Vagina (tissue), 2 donors: ENCODE data around the gene OR2V1. TPM values are rescaled to one million over a fixed set of nuclear protein-coding genes. Genes with fewer than 3 reads are reported as not detected.
"Not testable (repeated sequence)": the region's sequence is repeated elsewhere in the genome, so short reads cannot be mapped to it uniquely, and the experiment has no call there.

Experiments
- DNase-seq, 2 donors: peaks; one replicate each; pipeline ENCODE4 v3.0.0-alpha.2; 2017; ENCODE audit errors: extremely low spot score in 2 of 2
- H3K27ac ChIP-seq: fragments of 200-600 bp; sonication (generic); one replicate; pipeline ENCODE4 v1.5.1; 2019
- H3K27me3 ChIP-seq: fragments of 200-600 bp; sonication (generic); one replicate; pipeline ENCODE4 v1.5.1; 2019
- H3K36me3 ChIP-seq, 2 donors: fragments of 200-600 bp; sonication (generic); one replicate each; pipeline ENCODE4 v1.5.1; 2017 to 2019
- H3K4me1 ChIP-seq: fragments of 200-600 bp; sonication (generic); one replicate; pipeline ENCODE4 v1.5.1; 2019
- H3K4me3 ChIP-seq, 2 donors: fragments of 200-600 bp; sonication (generic); 1 replicate in 1 of 2; 2 replicates in 1 of 2; pipeline ENCODE4 v1.5.1; 2016 to 2019
- H3K9me3 ChIP-seq: fragments of 200-600 bp; sonication (generic); one replicate; pipeline ENCODE4 v1.5.1; 2019
- CTCF ChIP-seq, 3 experiments: fragments of 450-650 bp in 2 of 3; fragments of 200-600 bp in 1 of 3; sonication (generic) in 1 of 3; IDR thresholded peaks; one replicate each; pipeline ENCODE4 v1.5.1; 2017 to 2019; ENCODE audit warnings: antibody characterized with exemption in 3 of 3, mild to moderate bottlenecking in 2 of 3, moderate library complexity in 2 of 3
- POLR2A ChIP-seq, 2 donors: fragments of 450-650 bp; IDR thresholded peaks; one replicate each; pipeline ENCODE4 v1.6.1; 2017; ENCODE audit warnings: antibody characterized with exemption in 2 of 2, mild to moderate bottlenecking in 2 of 2, moderate library complexity in 2 of 2
- POLR2AphosphoS5 ChIP-seq, 2 donors: sonication (generic); formaldehyde crosslinking; IDR thresholded peaks; one replicate each; pipeline ENCODE4 v1.9.0; 2017; ENCODE audit warnings: antibody characterized with exemption in 2 of 2, mild to moderate bottlenecking in 2 of 2, low read depth in 1 of 2; ENCODE audit not compliant: insufficient read depth in 1 of 2
- intact Hi-C: fragments of 100-400 bp; cut with DNase I; formaldehyde crosslinking; loops from one replicate; pipeline ENCODE4 v1.15.1; 2023
- total RNA-seq: library from RNA; depleted of rRNA; stranded (reverse); fragments of >200 nt; gene quantifications from one replicate; pipeline ENCODE4 v1.2.3, GENCODE V29; 2016

Gene OR2V1
- total RNA-seq, 1 donor from 2014 or later = not detected

DNA sequence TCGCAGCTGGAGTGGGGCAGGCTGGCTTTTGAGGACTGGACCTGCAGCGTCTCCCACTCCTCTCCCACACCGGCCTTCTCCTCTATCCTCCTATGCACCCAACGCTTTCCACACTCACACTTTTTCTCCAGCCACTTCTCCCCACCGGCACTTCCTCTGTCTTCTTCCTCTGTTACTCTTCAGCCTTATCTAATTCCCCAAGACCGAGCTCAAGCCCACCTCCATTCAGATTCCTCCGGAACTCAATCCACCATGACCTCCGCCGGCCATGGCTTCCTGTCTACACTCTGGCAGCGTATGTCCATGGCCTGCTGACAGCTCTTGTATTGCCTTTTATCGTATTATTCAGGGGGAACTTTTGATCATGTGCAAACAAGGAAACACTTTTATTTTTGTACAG is 545 bp upstream of the OR2V1 start:
- Histone ChIP-seq H3K36me3 (no peaks in the 10 kb centered on the region), H3K27me3 (no peaks in the 10 kb centered on the region), H3K4me3 (no peak overlapping the region), H3K27ac (no peak overlapping the region), H3K9me3 (no peaks in the 10 kb centered on the region), H3K4me1 (no peaks in the 10 kb centered on the region)
- no peak for DNase-seq
- intact Hi-C loops = no loop called here
- TF ChIP-seq POLR2AphosphoS5 (IDR thresholded peaks at IDR 0.05; ENCODE audit: insufficient read depth in 1 of 2, low read depth in 1 of 2) (no peak), CTCF (IDR thresholded peaks at IDR 0.05) (no peak), POLR2A (IDR thresholded peaks at IDR 0.05) (no peak)

- intact Hi-C loops, H3K4me1 ChIP-seq, H3K27ac ChIP-seq, H3K4me3 ChIP-seq, H3K27me3 ChIP-seq, DNase-seq, H3K36me3 ChIP-seq, H3K9me3 ChIP-seq: not testable (repeated sequence)
Observed at GRCh38 chr5:181130081-181130480, 888 bp downstream of the OR2V1 start.

- Histone ChIP-seq H3K27ac (no peak overlapping the region), H3K27me3 (no peaks in the 10 kb centered on the region), H3K4me1 (no peaks in the 10 kb centered on the region), H3K4me3 (no peak overlapping the region), H3K36me3 (no peaks in the 10 kb centered on the region), H3K9me3 (no peaks in the 10 kb centered on the region)
- no peak for DNase-seq
- no peak for TF ChIP-seq POLR2A (IDR thresholded peaks at IDR 0.05)
- TF ChIP-seq CTCF (IDR thresholded peaks at IDR 0.05) = no peak
- TF ChIP-seq POLR2AphosphoS5 (IDR thresholded peaks at IDR 0.05; ENCODE audit: insufficient read depth in 1 of 2, low read depth in 1 of 2) = no peak
- intact Hi-C loops = no loop called here
Observed at GRCh38 chr5:181129601-181130000, 1.4 kb downstream of the OR2V1 start.

- no peaks in the 10 kb centered on the region for H3K27me3 ChIP-seq
Observed at GRCh38 chr5:181127907-181128626, 2.9 kb downstream of the OR2V1 start.

DNA sequence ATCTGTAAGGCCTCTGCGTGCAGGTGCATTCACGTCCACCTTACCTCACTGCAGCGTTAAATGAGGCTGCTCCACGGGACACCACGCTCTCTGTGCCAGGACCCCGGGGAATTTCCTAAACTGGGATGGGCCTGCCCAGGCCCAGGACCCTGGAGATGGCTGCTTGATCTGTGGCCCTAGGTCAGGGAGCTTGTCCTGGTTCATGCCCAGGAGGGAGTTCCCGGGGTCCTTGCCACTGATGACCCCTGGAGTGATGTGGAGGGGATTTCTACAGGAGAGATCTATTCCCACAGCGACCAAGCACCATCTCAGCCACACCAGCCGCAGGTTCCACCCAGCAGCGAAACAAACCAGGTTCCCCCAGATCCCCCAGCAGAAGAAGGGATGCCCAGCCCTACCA is 3.5 kb downstream of the OR2V1 start:
- H3K27me3 ChIP-seq = no peaks in the 10 kb centered on the region
- intact Hi-C loops = no loop called here
- peak in 1 of 2 donors; percentile 61 for DNase-seq

More at GRCh38 chr5:181127907-181128626, 2.9 kb downstream of the OR2V1 start:
- TF ChIP-seq CTCF (IDR thresholded peaks at IDR 0.05) (no peak), POLR2A (IDR thresholded peaks at IDR 0.05) (no peak), POLR2AphosphoS5 (IDR thresholded peaks at IDR 0.05; ENCODE audit: insufficient read depth in 1 of 2, low read depth in 1 of 2) (no peak)
- H3K4me3 ChIP-seq = no peak overlapping the region
- H3K9me3 ChIP-seq = no peaks in the 10 kb centered on the region
- H3K36me3 ChIP-seq = no peaks in the 10 kb centered on the region
- intact Hi-C loops = no loop called here
- DNase-seq = peak in 1 of 2 donors; percentile 92
- no peak overlapping the region for H3K27ac ChIP-seq
- no peaks in the 10 kb centered on the region for H3K4me1 ChIP-seq

More for the DNA sequence above, 3.5 kb downstream of the OR2V1 start:
- H3K36me3 ChIP-seq = no peaks in the 10 kb centered on the region
- H3K9me3 ChIP-seq = no peaks in the 10 kb centered on the region
- no peaks in the 10 kb centered on the region for H3K4me1 ChIP-seq
- TF ChIP-seq CTCF (IDR thresholded peaks at IDR 0.05) = no peak
- TF ChIP-seq POLR2AphosphoS5 (IDR thresholded peaks at IDR 0.05; ENCODE audit: insufficient read depth in 1 of 2, low read depth in 1 of 2) = no peak
- no peak for TF ChIP-seq POLR2A (IDR thresholded peaks at IDR 0.05)
- H3K27ac ChIP-seq = no peak overlapping the region
- H3K4me3 ChIP-seq = no peak overlapping the region
